DND-41 (cell line): ENCODE data around the gene TMEM11.

ENCODE experiments used
- CTCF ChIP-seq: IDR thresholded peaks from 2 replicates; pipeline ENCODE4 v1.5.1; 2012; ENCODE audit warnings: borderline replicate concordance, low read length, moderate library complexity, mild to moderate bottlenecking; ENCODE audit not compliant: poor library complexity, severe bottlenecking; ENCODE audit errors: extremely low read depth
- EZH2 ChIP-seq: IDR thresholded peaks from 3 replicates; pipeline ENCODE4 v1.6.1; 2012; ENCODE audit warnings: borderline replicate concordance, low read depth, mild to moderate bottlenecking, moderate library complexity, low read length, inconsistent platforms; ENCODE audit not compliant: severe bottlenecking

GRCh38 chr17:21200590-21201297 lies 13.2 kb downstream of the TMEM11 start:
- no peak for TF ChIP-seq CTCF
- no peak for TF ChIP-seq EZH2
